Stomach smooth muscle (tissue), 2 donors: Measurements from ENCODE around the gene LRP10.
A peak's percentile ranks its signal among the peaks of the same experiment; 100 is the strongest.

Experiments used
- H3K27ac ChIP-seq: one replicate; pipeline ENCODE4 v1.7.0; 2013; ENCODE audit warnings: mild to moderate bottlenecking, low read length, inconsistent platforms
- H3K27me3 ChIP-seq, 2 donors: one replicate each; pipeline ENCODE4 v1.7.0; 2013; ENCODE audit warnings: low read length in 2 of 2; ENCODE audit not compliant: insufficient read depth in 2 of 2, control insufficient read depth in 1 of 2
- H3K36me3 ChIP-seq, 2 donors: one replicate each; pipeline ENCODE4 v1.7.0; 2013; ENCODE audit warnings: low read length in 2 of 2; ENCODE audit not compliant: control insufficient read depth in 2 of 2, insufficient read depth in 2 of 2
- H3K4me1 ChIP-seq: one replicate; pipeline ENCODE4 v1.7.0; 2013; ENCODE audit warnings: low read length; ENCODE audit not compliant: control insufficient read depth, insufficient read depth
- H3K4me3 ChIP-seq, 2 donors: one replicate each; pipeline ENCODE4 v1.7.0; 2013; ENCODE audit warnings: low read length in 2 of 2
- H3K9ac ChIP-seq, 2 donors: one replicate each; pipeline ENCODE4 v1.7.0; 2013; ENCODE audit warnings: low read length in 2 of 2, mild to moderate bottlenecking in 1 of 2
- H3K9me3 ChIP-seq, 2 donors: one replicate each; pipeline ENCODE4 v1.7.0; 2013; ENCODE audit warnings: low read length in 2 of 2; ENCODE audit not compliant: control insufficient read depth in 2 of 2
- donor health status: healthy.
- donor health status: Pancreatic carcinoma.

LRP10 gene

GRCh38 chr14:22925513-22925912, 54.0 kb downstream of the LRP10 start:
- peaks cover 18% of the 10 kb centered on the region for H3K4me1 ChIP-seq
- no peaks in the 10 kb centered on the region for H3K9me3 ChIP-seq
- H3K9ac ChIP-seq: no peak overlapping the region
- no peak overlapping the region for H3K4me3 ChIP-seq
- no peaks in the 10 kb centered on the region for H3K27me3 ChIP-seq
- H3K27ac ChIP-seq: no peak overlapping the region
- H3K36me3 ChIP-seq: peaks cover 40 to 46% of the 10 kb centered on the region in 2 donors

- Histone ChIP-seq H3K9ac (no peak overlapping the region), H3K4me1 (peaks cover 18% of the 10 kb centered on the region), H3K36me3 (peaks cover 32 to 38% of the 10 kb centered on the region in 2 donors), H3K9me3 (no peaks in the 10 kb centered on the region), H3K27ac (no peak overlapping the region), H3K27me3 (no peaks in the 10 kb centered on the region), H3K4me3 (no peak overlapping the region)
These were observed 54.8 kb downstream of the LRP10 start for GRCh38 chr14:22926316-22926715.

GRCh38 chr14:22928237-22929103, 56.9 kb downstream of the LRP10 start:
- H3K9ac ChIP-seq: peak overlapping the region; percentile 97 to 99
- H3K27me3 ChIP-seq: no peaks in the 10 kb centered on the region
- peak overlapping the region; percentile 99 to 100 for H3K4me3 ChIP-seq
- no peaks in the 10 kb centered on the region for H3K9me3 ChIP-seq
- peak overlapping the region; percentile 92 for H3K27ac ChIP-seq
- H3K36me3 ChIP-seq: peaks cover 21 to 24% of the 10 kb centered on the region in 2 donors
- H3K4me1 ChIP-seq: peaks cover 18% of the 10 kb centered on the region

GRCh38 chr14:22929104-22929960, 57.8 kb downstream of the LRP10 start, which contains the start of gene PRMT5:
Gene PRMT5 (minus strand): TSS chr14:22929376. CDS start chr14:22929361, 15 bp downstream.
- Histone ChIP-seq H3K9ac (peak within 1 kb of the TSS; percentile 97 to 99), H3K27ac (peak within 1 kb of the TSS; percentile 92), H3K4me1 (peaks cover 18% of the 10 kb centered on the region), H3K9me3 (no peaks in the 10 kb centered on the region), H3K36me3 (peaks cover 14 to 18% of the 10 kb centered on the region in 2 donors), H3K27me3 (no peaks in the 10 kb centered on the region), H3K4me3 (peak within 1 kb of the TSS; percentile 99 to 100)

- H3K27ac ChIP-seq: peak overlapping the region; percentile 83
- H3K27me3 ChIP-seq: no peaks in the 10 kb centered on the region
- H3K36me3 ChIP-seq: peaks cover 9 to 12% of the 10 kb centered on the region in 2 donors
- H3K4me3 ChIP-seq: peak overlapping the region; percentile 78 to 99
- peaks cover 18% of the 10 kb centered on the region for H3K4me1 ChIP-seq
- no peaks in the 10 kb centered on the region for H3K9me3 ChIP-seq
- peak overlapping the region; percentile 65 to 74 for H3K9ac ChIP-seq
These were observed 58.4 kb downstream of the LRP10 start for GRCh38 chr14:22929961-22930364.
